ENCODE data around the gene SLC38A7.

The SLC38A7 gene

DNA sequence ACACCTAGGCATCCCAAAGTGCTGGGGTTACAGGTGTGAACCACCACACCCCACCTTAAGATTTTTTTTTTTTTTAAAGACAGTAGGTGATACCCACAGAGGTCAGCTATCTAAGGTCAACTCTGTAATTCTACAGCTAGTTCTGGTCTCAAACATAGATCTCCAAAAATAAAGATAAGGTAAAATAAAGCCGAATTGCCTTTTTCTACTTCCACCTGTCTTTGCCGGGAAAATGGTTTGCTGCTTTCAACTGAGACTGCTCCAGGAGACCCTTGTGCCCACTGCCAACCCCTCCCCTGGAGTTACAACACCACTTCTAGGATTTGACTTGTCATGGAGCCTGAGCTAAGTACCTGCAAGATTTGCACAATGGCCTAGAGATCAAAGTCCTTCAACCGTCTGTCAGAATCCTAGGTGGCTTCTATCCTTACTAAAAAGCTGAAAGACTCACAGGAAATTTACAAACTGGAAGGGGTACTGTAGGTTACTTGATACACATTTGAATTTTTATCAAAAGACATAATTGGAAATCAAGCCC, 50.2 kb downstream of the SLC38A7 start:
- no peak for DNase-seq

DNA sequence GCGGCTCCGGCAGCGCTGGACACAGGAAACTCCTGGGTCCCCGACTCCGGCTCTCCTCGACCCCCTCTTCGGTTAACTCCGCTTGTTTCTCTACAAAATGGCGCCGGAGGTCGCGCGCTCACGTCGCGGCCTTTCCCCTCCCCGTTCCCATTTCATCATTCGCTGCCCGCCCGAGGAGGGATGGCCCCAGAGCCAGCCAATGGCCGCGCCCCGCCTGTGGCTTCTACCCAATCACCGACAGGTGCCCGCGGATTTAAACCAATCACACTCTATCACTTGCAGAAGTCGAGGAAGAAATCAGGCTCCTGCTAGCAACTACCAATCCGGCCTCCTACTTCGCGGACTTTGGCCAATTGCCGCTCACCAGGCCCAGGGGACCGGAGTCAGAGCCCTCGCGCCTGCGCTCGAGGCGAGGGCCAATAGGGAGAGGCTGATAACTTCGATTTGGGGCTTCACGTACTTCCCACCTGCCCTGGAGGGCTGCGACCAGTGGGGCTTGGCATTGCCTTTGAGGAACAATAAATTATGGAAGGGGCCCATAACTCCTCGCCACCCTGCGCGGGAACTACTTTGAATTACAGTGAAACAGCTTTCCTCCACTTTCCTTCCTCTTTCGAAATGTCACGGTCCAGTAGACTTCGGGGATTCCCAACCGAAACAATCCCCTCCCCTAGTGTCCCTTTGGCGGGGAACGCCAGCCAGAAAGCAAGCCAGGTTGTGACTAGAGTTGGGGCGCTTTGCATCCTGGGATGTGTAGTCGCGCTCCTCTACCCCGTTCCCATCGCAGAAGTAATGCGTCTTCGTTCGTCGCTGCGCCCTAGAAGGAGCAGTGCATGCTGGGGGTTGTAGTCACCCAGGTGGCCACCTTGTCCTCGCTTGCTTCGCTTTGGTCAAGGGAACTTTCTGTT, 54.6 kb downstream of the SLC38A7 start, which contains the start of gene CNOT1:
Gene CNOT1 (minus strand): TSS at position 94 of the 908 bp plus-strand sequence. CDS start 30,489 bp downstream, outside the sequence.
- peak; percentile 100 for DNase-seq

DNA sequence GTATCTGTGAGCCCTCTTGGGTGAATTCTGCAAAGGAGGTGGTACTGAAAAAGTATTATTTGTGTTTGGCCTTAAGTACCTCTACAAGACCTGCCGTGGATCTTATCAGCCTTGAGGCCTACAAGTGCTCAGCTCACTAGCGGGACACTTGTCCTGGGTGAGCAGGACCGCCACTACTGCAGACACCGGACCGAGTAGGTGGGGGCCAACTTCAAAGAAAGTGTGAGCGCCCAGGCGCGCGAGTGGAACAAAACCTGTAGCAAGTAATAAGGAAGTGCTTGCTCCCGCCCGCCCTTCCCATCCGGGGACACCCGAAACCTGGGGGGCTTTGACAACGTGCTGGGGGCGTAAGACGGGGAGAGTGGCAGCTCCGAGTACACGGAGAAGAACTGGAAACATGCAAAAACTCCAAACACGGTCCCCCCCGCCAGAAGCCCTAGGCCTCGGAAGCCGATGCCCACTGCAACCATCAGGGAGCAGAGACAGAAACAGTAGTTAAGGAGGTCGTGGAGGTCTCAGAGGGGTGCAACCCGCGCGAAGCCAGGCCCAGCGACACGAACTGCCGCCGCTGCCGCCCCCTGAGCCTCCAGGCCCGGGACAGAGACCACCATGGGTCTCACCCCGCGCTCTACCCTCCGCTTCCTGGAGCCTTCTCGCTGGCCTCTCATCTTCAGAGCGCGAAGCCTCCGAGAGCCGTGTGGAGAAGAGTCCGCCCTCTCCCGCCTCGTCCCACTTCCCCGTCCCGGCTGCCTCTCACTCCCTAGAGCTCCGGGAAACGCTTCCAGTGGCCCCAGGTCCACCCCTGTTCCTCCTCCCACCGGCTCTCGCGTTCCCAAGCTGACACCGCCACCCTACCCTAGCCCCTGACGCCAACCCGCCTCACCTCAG, 55.5 kb downstream of the SLC38A7 start:
- peak; percentile 61 for DNase-seq

DNA sequence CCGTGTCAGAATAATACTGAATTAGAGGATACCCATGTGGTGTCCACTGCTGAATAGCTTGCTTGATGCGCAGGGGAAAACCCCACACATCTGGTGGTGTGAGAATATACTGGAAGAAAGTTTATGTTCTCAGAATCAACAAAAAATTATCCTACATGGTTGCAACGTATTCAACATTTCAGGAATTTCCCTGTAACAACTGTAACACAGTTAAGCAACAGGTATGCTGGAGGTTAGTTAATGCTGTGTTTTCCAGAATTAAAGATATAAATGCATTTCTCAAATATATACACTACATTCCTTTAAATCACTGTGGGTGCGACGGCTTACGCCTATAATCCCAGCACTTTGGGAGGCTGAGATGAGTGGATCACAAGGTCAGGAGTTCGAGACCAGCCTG, 60.4 kb downstream of the SLC38A7 start:
- no peak for DNase-seq

DNA sequence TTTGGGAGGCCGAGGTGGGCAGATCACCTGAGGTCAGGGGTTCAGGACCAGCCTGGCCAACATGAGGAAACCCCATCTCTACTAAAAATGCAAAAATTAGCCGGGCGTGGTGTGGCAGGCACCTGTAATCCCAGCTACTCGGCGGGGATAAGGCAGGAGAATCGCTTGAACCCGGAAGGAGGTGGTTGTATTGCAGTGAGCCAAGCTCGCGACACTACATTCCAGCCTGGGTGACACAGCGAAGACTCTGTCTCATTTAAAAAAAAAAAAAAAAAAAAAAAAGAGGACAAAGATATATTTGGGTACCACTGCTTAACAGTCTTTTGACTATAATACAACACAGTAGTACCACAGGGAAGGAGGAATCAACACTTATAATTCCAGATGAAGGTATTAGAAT, 64.2 kb downstream of the SLC38A7 start:
- DNase-seq, result no peak

DNA sequence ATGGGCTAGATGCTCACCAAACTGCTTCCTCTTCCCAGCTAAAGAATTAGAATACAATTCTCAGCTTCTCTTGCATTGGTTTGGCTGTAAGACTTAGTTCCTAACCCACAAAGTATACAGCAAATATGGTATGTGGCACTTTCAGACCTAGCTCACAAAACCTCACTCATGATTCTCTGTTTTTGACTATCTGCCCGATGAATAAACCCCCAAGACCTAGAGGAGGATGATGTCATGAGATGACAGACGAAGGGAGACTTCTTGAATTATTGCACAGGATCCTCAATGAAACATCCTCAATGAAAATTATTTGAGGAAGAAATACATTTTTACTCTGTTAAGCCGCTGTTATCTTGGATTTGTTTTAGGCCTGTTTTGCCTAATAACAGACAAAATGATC, 69.3 kb downstream of the SLC38A7 start:
- no peak for DNase-seq

Measured in right hindlimb (tissue), 1 donor.